ENCODE measurements around the gene GPR68. TPM values are rescaled to one million over a fixed set of nuclear protein-coding genes. Genes with fewer than 3 reads are reported as not detected.

The GPR68 gene
- polyA plus RNA-seq, 1 donor (not counting 4 experiments of a cell fraction or from before 2014, with no cell fraction given) = 1.2 TPM

Other genes with a start within 250 kb of the GPR68 start
- gene RPS6KA5, start 184.1 kb downstream of the GPR68 start, polyA plus RNA-seq = 1.4 to 2.9 TPM (median 2.6 TPM) in 3 replicates
- gene DGLUCY, start 130.6 kb downstream of the GPR68 start, polyA plus RNA-seq = 13.7 to 33.1 TPM (median 19.4 TPM) in 3 replicates
- 1.8 to 2.4 TPM (median 1.9 TPM) in 3 replicates for gene CCDC88C, start 173.1 kb upstream of the GPR68 start, polyA plus RNA-seq

Data from keratinocyte (primary cell).